Epithelial cell of esophagus (primary cell): ENCODE data around the gene ARL14.

Source experiments
- DNase-seq: peaks from one replicate; pipeline ENCODE4 v3.0.0; 2010; ENCODE audit warnings: low read depth
- H3K4me3 ChIP-seq: 2 replicates; pipeline ENCODE4 v1.5.1; 2011; ENCODE audit warnings: mild to moderate bottlenecking, low read length, control low read depth
- CTCF ChIP-seq: IDR thresholded peaks from 2 replicates; pipeline ENCODE4 v1.5.1; 2011; ENCODE audit warnings: low read depth, mild to moderate bottlenecking, low read length, control low read depth, inconsistent platforms; ENCODE audit not compliant: insufficient read depth; ENCODE audit errors: missing control alignments

Gene ARL14

DNA sequence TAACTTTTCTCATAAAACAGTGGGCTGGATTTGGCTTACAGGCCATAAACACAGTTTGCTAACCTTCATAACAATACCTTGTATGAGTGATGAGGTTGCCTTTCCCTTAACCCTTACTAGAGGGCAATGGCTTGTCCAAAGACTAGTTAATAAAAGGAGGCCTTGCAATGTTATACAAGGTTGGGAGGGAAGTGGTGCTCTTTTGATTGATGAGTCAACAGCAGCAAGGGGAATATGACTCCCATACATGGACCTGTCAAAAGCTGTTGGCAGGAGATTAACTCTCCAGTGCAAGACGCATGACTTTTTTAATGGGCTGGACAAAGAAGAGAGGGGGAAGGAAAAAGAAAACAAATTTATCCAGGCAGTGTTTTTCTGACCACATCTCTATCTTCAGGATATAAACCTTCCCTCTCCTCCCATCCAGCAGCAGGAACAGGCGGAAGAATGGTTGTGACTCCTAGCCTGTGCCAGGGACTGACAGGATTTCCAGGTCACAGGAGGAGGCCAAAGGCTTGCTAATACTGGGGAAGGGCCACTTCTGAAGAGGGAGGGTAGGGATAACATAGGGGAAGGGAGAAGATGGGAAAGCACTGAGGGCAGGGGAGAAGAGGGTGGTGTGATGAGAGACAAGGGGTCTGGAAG, 35.2 kb upstream of the ARL14 start:
- TF ChIP-seq CTCF = no peak
- no peak overlapping the region for H3K4me3 ChIP-seq
- peak; percentile 77 for DNase-seq

DNA sequence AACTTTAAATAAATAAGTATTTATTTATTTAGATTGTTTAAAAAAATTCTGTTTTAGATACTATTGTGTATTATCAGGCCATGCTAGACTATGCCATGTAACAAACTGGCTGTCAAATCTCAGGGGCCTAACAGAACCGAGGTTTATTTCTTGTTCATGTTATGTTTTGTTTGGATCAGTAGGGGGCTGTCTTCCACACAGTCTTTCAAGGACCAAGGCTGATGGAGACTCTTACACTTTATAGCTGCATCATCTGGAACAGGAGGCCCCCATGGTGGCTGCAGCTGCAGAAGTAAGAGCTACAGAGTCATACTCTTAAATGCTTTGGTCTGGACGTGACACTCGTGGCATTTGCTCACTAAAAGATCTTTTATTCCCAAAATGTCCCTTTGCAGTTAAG, 33.0 kb upstream of the ARL14 start:
- no peak overlapping the region for H3K4me3 ChIP-seq
- DNase-seq = no peak
- no peak for TF ChIP-seq CTCF

DNA sequence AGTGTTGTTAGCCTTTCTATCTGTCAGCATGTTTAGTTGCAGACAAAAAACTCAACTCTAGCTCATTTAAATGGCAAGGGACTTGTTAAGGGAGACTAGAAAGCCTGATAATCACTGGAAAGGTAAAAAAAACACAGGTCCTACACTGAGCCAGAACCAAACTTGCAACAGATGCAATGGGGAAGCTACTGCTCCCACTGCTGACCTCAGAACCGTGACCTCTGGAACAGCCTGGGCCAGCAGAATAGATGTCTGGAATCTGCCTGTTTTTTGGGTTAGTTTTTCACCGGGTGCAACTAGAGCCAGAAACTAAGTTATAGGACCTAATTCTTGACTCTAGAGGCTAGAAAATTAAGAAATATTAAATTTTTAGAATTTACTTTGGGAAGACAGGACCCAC, 32.5 kb upstream of the ARL14 start:
- no peak overlapping the region for H3K4me3 ChIP-seq
- DNase-seq = no peak
- no peak for TF ChIP-seq CTCF

DNA sequence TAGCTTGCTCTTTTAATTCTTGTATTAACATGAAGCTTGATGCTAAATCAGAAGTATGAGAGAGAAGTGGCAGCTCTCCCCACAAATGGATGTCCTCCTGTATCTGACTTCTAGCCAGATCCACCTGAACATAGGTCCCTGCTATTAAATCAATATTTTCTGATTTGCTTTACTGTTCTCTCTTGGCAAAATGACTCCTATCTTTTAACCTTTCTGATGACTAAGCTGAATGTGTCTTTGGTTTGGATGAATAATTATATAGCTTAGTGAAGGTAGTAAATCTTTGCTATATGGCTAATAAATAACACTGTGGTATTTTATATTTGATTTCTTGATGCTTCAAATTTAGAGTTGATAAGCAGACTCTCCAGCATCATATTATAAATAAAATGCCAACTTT, 28.3 kb upstream of the ARL14 start:
- no peak overlapping the region for H3K4me3 ChIP-seq
- no peak for TF ChIP-seq CTCF
- no peak for DNase-seq

DNA sequence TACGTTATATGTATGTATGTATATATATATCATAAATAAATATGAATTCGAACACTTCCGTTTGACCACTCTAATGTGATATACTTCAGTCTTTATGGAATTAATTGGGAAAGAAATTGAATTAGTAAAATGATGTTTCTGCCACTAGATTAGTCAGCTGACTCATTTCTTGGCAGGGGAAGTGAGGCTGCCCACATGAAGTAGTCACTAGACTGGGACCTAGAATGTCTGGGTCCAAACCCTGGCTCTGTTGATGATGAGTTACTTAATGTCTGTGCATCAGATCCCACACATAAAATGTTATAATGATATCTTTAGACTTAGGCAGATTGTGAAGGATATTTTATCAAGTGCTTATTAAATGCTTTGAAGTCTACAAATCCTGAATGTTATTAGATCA, 27.4 kb upstream of the ARL14 start:
- H3K4me3 ChIP-seq = no peak overlapping the region
- no peak for TF ChIP-seq CTCF
- DNase-seq = peak; percentile 32

DNA sequence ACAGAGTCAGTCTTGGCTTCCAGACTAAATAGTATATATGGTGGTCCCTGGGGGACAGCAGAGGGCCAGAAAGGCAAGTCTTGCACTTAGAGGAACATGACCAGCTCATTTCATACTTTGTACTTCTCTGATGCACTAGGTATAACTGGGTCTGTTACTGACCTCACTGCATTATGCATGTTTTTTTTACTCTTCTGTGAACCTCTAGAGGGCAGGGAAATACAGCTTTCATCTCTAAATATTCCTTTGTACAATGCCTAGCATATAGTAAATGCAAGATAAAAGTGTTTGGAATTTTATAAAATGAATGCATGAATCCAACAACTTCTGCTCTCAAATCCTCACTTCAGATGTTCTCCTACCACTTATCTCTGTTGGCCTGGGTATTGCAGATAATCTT, 23.4 kb upstream of the ARL14 start:
- DNase-seq = no peak
- no peak for TF ChIP-seq CTCF
- H3K4me3 ChIP-seq = no peak overlapping the region

GRCh38 chr3:160660902-160661301, 16.1 kb upstream of the ARL14 start:
- H3K4me3 ChIP-seq = no peak overlapping the region
- no peak for DNase-seq
- no peak for TF ChIP-seq CTCF
